NB4 (cell line): ENCODE measurements around the gene ASB2.

Experiments
- POLR2A ChIP-seq: IDR thresholded peaks from 2 replicates; pipeline ENCODE4 v1.6.1; 2011; ENCODE audit warnings: mild to moderate bottlenecking; ENCODE audit not compliant: insufficient read length; ENCODE audit errors: extremely low read depth
- TF ChIP-seq, protein P1 (sequence below): IDR thresholded peaks from one replicate; pipeline ENCODE4 v1.5.1; 2012; ENCODE audit warnings: low read depth, low read length
- TF ChIP-seq, protein P2 (sequence below): IDR thresholded peaks from 2 replicates; pipeline ENCODE4 v1.6.1; 2011; ENCODE audit warnings: low read depth, low read length

DNA sequence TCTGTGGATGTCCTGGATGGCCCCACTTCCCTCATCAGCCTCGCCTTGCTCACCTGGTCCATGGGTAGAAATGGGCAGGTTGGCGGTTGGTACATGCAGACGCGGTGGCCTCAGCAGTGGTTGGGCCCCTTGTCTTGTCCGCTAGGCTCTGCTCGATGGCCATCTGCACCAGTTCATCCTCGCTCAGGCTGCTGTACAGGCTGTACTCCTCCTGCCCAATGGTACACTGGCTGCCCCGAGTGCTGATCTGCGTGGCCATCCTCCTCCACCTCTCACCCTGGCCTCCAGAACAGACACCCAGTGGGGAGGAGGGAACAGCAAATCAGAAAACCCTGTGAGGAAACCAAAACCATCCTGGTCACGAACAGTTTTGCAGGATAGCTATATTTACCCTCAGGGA, 12.1 kb downstream of the ASB2 start:
- TF ChIP-seq, protein P1, sequence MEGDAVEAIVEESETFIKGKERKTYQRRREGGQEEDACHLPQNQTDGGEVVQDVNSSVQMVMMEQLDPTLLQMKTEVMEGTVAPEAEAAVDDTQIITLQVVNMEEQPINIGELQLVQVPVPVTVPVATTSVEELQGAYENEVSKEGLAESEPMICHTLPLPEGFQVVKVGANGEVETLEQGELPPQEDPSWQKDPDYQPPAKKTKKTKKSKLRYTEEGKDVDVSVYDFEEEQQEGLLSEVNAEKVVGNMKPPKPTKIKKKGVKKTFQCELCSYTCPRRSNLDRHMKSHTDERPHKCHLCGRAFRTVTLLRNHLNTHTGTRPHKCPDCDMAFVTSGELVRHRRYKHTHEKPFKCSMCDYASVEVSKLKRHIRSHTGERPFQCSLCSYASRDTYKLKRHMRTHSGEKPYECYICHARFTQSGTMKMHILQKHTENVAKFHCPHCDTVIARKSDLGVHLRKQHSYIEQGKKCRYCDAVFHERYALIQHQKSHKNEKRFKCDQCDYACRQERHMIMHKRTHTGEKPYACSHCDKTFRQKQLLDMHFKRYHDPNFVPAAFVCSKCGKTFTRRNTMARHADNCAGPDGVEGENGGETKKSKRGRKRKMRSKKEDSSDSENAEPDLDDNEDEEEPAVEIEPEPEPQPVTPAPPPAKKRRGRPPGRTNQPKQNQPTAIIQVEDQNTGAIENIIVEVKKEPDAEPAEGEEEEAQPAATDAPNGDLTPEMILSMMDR: no peak
- TF ChIP-seq, protein P2, sequence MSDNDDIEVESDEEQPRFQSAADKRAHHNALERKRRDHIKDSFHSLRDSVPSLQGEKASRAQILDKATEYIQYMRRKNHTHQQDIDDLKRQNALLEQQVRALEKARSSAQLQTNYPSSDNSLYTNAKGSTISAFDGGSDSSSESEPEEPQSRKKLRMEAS: no peak
- TF ChIP-seq POLR2A: no peak
